ENCODE results near the gene FZR1.

FZR1 gene

DNA sequence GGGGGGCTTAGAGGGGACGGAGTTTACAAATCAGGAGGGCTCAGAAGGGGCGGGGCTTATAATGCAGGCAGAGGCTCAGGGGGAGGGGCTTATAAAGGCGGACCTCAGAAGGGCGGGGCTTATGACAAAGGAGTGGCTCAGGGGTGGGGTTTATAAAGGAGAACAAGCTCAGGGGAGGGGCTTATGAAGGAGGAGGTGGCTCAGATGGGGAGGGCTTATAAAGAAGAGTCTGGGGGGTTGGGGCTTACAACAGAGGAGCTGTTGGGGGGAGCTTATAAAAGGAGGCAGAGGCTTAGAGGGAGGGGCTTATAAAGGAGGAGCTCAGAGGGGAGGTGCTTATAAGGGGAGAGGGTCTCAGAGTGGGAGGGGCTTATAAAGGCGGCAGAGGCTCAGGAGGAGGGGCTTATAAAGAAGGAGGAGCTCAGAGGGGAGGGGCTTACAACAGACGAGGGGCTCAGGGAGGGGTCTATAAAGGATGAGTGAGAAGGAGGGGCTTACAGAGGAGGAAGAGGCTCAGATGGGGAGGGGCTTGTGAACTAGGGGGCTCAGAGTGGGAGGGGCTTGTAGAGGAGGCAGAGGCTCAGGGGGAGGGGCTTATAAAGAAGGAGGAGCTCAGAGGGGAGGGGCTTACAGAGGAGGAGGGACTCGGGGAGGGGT lies 26.8 kb upstream of the FZR1 start:
- no peak for TF ChIP-seq POLR2A (IDR thresholded peaks at IDR 0.05; ENCODE audit: low read depth, low read length)
- DNase-seq (ENCODE audit: insufficient read length, low spot score) (no peak), FAIRE-seq (no peak)

GRCh38 chr19:3479834-3480215 lies 26.3 kb upstream of the FZR1 start:
- TF ChIP-seq POLR2A (IDR thresholded peaks at IDR 0.05; ENCODE audit: low read depth, low read length): no peak
- FAIRE-seq (no peak), DNase-seq (ENCODE audit: insufficient read length, low spot score) (no peak)

DNA sequence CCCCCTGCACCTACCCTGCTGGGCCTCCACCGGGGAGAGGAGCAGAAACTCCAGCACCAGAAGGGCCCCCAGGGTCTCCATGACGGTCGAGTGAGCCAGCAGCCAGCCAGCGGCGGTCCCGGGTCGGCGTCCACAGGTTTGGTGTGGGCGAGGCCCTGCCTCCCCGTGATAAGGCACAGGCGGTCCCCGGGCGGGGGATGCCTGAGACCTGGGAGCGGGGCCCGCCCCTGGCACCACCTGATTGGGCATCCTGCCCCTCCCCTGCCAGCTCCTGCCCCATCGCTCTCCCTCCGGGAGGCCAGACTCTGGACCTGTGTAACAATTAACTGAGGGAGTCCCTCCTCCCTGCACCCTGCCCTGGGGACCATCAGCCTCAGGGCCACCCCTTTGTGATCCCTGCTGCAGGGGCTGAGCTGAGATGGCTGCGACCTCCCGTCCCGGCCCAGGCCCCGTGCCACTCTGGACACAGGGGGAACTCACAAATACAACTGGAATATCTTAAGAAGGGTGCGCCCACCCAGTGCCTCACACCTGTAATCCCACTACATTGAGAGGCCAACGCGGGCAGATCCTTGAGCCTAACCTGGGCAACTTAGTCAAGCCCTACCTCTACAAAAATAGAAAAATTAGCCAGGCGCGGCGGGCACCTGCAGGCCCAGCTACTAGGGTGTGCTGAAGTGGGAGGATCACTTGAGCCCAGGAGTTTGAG lies 25.6 kb upstream of the FZR1 start, which contains the start of gene SMIM24:
TSS of gene SMIM24 (minus strand) at position 143 of the 709 bp plus-strand sequence. CDS start at position 81, 62 bp downstream.
- no peak for TF ChIP-seq POLR2A (IDR thresholded peaks at IDR 0.05; ENCODE audit: low read depth, low read length)
- DNase-seq (ENCODE audit: insufficient read length, low spot score) (no peak), FAIRE-seq (no peak)

GRCh38 chr19:3481241-3482090 lies 24.6 kb upstream of the FZR1 start:
- no peak for DNase-seq (ENCODE audit: insufficient read length, low spot score)
- no peak for FAIRE-seq
- no peak for TF ChIP-seq POLR2A (IDR thresholded peaks at IDR 0.05; ENCODE audit: low read depth, low read length)

- no peak for TF ChIP-seq POLR2A (IDR thresholded peaks at IDR 0.05; ENCODE audit: low read depth, low read length)
- no peak for FAIRE-seq
- no peak for DNase-seq (ENCODE audit: insufficient read length, low spot score)
Measured at GRCh38 chr19:3482507-3483225, 23.4 kb upstream of the FZR1 start.

DNA sequence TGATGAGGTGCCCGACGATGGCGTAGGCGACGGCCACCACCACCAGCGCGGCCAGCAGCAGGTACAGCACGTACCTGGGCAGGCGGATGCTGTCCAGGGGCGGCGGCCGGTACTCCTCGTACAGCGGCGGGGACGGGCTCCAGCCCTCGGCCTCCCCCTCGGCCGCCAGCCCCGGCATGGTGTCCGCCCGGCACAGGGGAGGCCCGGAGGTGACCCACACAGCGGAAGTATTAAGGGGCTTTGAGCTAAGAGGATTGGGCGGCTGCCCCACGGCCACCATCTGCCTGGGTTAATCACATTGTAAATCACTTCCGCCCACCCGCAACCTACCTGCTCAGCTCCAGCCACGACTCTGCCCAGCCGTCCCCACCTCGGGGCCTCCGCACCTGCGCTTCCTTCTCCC lies 22.9 kb upstream of the FZR1 start, which contains the start of gene SMIM44:
TSS of gene SMIM44 (minus strand) at position 216 of the 403 bp plus-strand sequence. CDS start at position 178, 38 bp downstream.
- DNase-seq (ENCODE audit: insufficient read length, low spot score): no peak
- no peak for FAIRE-seq
- no peak for TF ChIP-seq POLR2A (IDR thresholded peaks at IDR 0.05; ENCODE audit: low read depth, low read length)

GRCh38 chr19:3491396-3492119 lies 14.6 kb upstream of the FZR1 start:
- no peak for DNase-seq (ENCODE audit: insufficient read length, low spot score)
- no peak for FAIRE-seq
- no peak for TF ChIP-seq POLR2A (IDR thresholded peaks at IDR 0.05; ENCODE audit: low read depth, low read length)

GRCh38 chr19:3492131-3492839 lies 13.8 kb upstream of the FZR1 start:
- TF ChIP-seq POLR2A (IDR thresholded peaks at IDR 0.05; ENCODE audit: low read depth, low read length): no peak
- no peak for FAIRE-seq
- DNase-seq (ENCODE audit: insufficient read length, low spot score): peak; percentile 67

- TF ChIP-seq POLR2A (IDR thresholded peaks at IDR 0.05; ENCODE audit: low read depth, low read length): no peak
- no peak for FAIRE-seq
- DNase-seq (ENCODE audit: insufficient read length, low spot score): no peak
Measured at GRCh38 chr19:3492919-3493318, 13.2 kb upstream of the FZR1 start.

- FAIRE-seq: no peak
- DNase-seq (ENCODE audit: insufficient read length, low spot score): no peak
- TF ChIP-seq POLR2A (IDR thresholded peaks at IDR 0.05; ENCODE audit: low read depth, low read length): no peak
Measured at GRCh38 chr19:3493651-3494050, 12.5 kb upstream of the FZR1 start.

GRCh38 chr19:3494051-3494450 lies 12.1 kb upstream of the FZR1 start:
- peak; percentile 85 for DNase-seq (ENCODE audit: insufficient read length, low spot score)
- no peak for TF ChIP-seq POLR2A (IDR thresholded peaks at IDR 0.05; ENCODE audit: low read depth, low read length)
- no peak for FAIRE-seq

DNA sequence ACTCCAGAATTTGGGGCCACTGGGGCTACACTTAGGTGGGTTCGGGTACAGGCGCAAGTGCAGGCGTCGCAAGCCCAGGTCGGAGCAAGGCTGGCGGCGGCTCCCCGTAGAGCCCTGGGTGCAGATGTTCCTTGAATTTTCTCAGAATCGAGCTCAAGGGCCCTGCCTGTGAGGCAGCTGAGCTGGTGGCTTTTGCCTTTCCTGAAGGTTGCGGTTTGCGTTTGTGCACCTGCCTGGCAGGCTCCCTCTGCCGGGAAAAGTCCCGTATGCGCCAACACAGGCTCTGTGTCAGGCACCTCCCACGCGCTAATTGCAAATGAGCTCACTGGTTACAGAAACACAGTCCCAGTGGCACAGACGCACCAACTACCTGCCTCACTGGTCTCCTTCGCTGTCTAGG lies 11.6 kb upstream of the FZR1 start:
- no peak for DNase-seq (ENCODE audit: insufficient read length, low spot score)
- no peak for TF ChIP-seq POLR2A (IDR thresholded peaks at IDR 0.05; ENCODE audit: low read depth, low read length)
- FAIRE-seq: no peak

Data from H54 (cell line).